Ovary (tissue), 9 donors: ENCODE data around the gene OVCA2. TPM values are rescaled to one million over a fixed set of nuclear protein-coding genes. Genes with fewer than 3 reads are reported as not detected.

Experiments
- DNase-seq, 5 donors: peaks; one replicate each; pipeline ENCODE4 v3.0.0-alpha.2; 2019 to 2020
- H3K27ac ChIP-seq, 2 donors: fragments of 200-600 bp; one replicate each; pipeline versions ENCODE4 v1.5.1 to v1.8.0; 2019 to 2022
- H3K27me3 ChIP-seq: fragments of 200-600 bp; one replicate; pipeline ENCODE4 v1.8.0; 2022
- H3K36me3 ChIP-seq: fragments of 200-600 bp; sonication (generic); one replicate; pipeline ENCODE4 v1.5.1; 2019
- H3K4me1 ChIP-seq: one replicate; pipeline ENCODE4 v1.8.1; 2013; ENCODE audit warnings: mild to moderate bottlenecking, moderate library complexity; ENCODE audit not compliant: insufficient read depth
- H3K4me3 ChIP-seq: fragments of 200-600 bp; sonication (generic); one replicate; pipeline ENCODE4 v1.5.1; 2017
- H3K9me3 ChIP-seq, 2 donors: fragments of 200-600 bp in 1 of 2; sonication (generic) in 1 of 2; one replicate each; pipeline versions ENCODE4 v1.5.1 to v1.8.1; 2013 to 2019; ENCODE audit warnings: mild to moderate bottlenecking in 1 of 2, moderate library complexity in 1 of 2
- CTCF ChIP-seq, 3 donors: fragments of 450-650 bp in 2 of 3; fragments of 200-600 bp in 1 of 3; IDR thresholded peaks; one replicate each; pipeline versions ENCODE4 v1.5.1 to v1.8.0; 2016 to 2022; ENCODE audit warnings: antibody characterized with exemption in 3 of 3, mild to moderate bottlenecking in 1 of 3
- EP300 ChIP-seq: sonication (generic); formaldehyde crosslinking; IDR thresholded peaks from one replicate; pipeline ENCODE4 v1.6.1; 2017; ENCODE audit warnings: antibody characterized with exemption
- POLR2A ChIP-seq: fragments of 450-650 bp; IDR thresholded peaks from one replicate; pipeline ENCODE4 v1.6.1; 2017; ENCODE audit warnings: antibody characterized with exemption, mild to moderate bottlenecking, moderate library complexity
- WGBS, 3 donors: extraction: QIAGEN DNeasy Blood & Tissue Kit in 1 of 3; methylation state at CpG; one replicate each; pipeline versions ENCODE4 v1.1.5 to v1.1.7; 2013 to 2017; 5-methylcytosine and 5-hydroxymethylcytosine counted together
- intact Hi-C, 4 donors: fragments of 100-400 bp; cut with DNase I; formaldehyde crosslinking; loops; one replicate each; pipeline versions ENCODE4 v1.11.0 to v1.15.1; 2022 to 2023
- polyA plus RNA-seq, 2 donors: library from polyadenylated mRNA; stranded (reverse); fragments of 200-250 nt in 1 of 2; fragments of 350-450 nt in 1 of 2; fragmentation: Illumina TruSeq in 1 of 2; extraction: RNeasy Lipid Tissue Mini Kit (QIAGEN cat#74804) in 1 of 2; gene quantifications; one replicate each; pipeline ENCODE4 v1.2.3, GENCODE V29; 2013 to 2014
- total RNA-seq, 7 donors: library from RNA; depleted of rRNA in 2 of 7; stranded (reverse); fragments of >200 nt in 2 of 7; fragmentation: NEBNext Ultra II Directional in 3 of 7; extraction: Animal tissue kit (Norgen Biotek cat#: 25700) in 3 of 7; gene quantifications; one replicate each; pipeline versions ENCODE4 v1.1.0 to v1.2.4, GENCODE V29; 2016 to 2023
- donor health status: DM: no; HTN: no; CAD: no; lungs with moderate emphysema.
- donor health status: DM: no; HTN: no; CAD: no.
- donor health status: Bipolar disorder and iron deficiency.
- donor health status: DM: yes; HTN: yes; CAD: no.
- donor health status: DM: no; HTN: no; CAD: no.
- donor health status: DM: yes; HTN: yes; CAD: no.

Gene OVCA2
- total and polyA plus RNA-seq, 9 donors = 13.2 to 28.3 (median 21.2) TPM

DNA sequence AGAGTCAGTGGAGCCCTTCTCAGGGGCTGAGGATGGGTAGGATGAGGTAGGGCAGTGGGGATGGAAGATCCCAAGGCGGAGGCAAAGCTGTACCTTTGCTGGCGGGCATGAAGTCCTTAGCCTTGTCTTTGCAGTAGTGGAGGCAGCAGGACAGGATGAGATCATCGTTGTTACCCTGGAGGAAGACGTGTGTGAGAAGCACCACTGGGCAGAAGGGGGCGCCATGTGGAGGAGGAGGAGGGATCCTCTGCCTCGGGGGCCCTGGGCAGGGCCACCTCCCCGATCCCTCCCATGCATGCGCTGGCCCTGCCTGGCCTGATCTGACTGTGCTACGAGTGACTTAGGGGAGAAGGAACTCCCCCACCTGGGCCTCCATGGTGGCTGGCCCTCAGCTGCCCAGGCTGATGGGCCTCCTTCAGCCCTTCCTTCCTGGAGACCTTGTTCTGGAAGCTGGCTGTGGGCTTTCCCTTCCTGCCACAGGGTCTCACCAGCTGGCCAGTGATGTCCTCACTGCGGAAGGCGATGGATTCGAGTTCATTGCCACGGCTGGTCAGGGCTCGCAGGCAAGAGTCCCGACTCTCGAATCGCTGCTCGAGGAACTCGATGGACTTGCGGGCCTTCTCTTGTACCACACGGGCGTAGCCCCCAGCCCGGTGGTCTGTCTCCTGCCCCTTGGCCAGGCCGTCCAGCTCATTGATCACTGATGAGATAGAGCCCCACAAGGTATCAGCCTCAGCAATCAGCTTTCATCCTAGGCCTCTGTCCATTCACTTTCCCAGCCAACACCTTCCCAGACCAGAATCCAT is 23.4 kb downstream of the OVCA2 start:
- intact Hi-C loops = no loop called here

DNA sequence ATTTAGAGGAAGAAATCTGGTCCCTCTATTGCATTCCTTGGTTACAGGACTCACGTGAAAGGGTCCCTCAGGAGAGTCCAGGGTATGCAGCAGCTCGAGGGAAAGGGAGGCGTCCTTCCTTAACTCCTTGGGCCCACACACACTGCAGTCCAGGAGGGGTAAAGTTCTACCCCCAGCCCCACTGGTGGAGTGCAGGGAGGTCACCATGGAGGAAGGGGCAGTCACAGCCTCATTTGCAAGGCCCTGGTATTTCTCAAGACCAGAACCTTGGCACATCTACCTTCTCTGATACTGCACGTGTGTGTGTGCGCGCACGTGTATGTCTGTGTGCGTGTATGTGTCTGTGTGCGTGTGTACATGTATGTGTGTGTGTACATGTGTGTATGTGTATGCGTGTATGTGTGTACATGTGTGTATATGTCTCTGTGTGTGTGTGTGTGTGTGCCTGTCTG is 24.2 kb downstream of the OVCA2 start:
- H3K4me1 ChIP-seq = peaks cover 43% of the 10 kb centered on the region

More for the DNA sequence above, 23.4 kb downstream of the OVCA2 start:
- DNase-seq = peak in 4 of 5 donors; percentile 44 to 64 (median 58)
- Histone ChIP-seq H3K27me3 (no peaks in the 10 kb centered on the region), H3K4me3 (no peak overlapping the region), H3K9me3 (no peaks in the 10 kb centered on the region), H3K4me1 (peaks cover 47% of the 10 kb centered on the region), H3K36me3 (no peaks in the 10 kb centered on the region), H3K27ac (peak overlapping the region; percentile 15 to 61)
- TF ChIP-seq EP300 (no peak), POLR2A (no peak), CTCF (IDR thresholded peaks at IDR 0.05) (no peak)
- WGBS, 3 donors = 78 to 82% (median 78%) methylated on average over 24 of the region's 24 CpGs

GRCh38 chr17:2067048-2067561 is 25.3 kb downstream of the OVCA2 start:
- WGBS, 3 donors = 41 to 47% (median 42%) methylated on average over 14 of the region's 14 CpGs
- Histone ChIP-seq H3K4me1 (peaks cover 44% of the 10 kb centered on the region), H3K27me3 (no peaks in the 10 kb centered on the region), H3K27ac (peak overlapping the region in 1 of 2 donors; percentile 49), H3K36me3 (no peaks in the 10 kb centered on the region), H3K4me3 (no peak overlapping the region), H3K9me3 (no peaks in the 10 kb centered on the region)
- intact Hi-C loops = no loop called here
- DNase-seq = no peak
- no peak for TF ChIP-seq EP300
- TF ChIP-seq POLR2A = no peak
- no peak for TF ChIP-seq CTCF (IDR thresholded peaks at IDR 0.05)

More for the DNA sequence above, 24.2 kb downstream of the OVCA2 start:
- 56 to 60% (median 60%) methylated on average over 10 of the region's 10 CpGs for WGBS, 3 donors
- no peaks in the 10 kb centered on the region for H3K9me3 ChIP-seq
- intact Hi-C loops = no loop called here
- H3K4me3 ChIP-seq = no peak overlapping the region
- no peak for DNase-seq
- H3K36me3 ChIP-seq = no peaks in the 10 kb centered on the region
- no peak for TF ChIP-seq EP300
- peak overlapping the region in 1 of 2 donors; percentile 27 for H3K27ac ChIP-seq
- no peaks in the 10 kb centered on the region for H3K27me3 ChIP-seq

DNA sequence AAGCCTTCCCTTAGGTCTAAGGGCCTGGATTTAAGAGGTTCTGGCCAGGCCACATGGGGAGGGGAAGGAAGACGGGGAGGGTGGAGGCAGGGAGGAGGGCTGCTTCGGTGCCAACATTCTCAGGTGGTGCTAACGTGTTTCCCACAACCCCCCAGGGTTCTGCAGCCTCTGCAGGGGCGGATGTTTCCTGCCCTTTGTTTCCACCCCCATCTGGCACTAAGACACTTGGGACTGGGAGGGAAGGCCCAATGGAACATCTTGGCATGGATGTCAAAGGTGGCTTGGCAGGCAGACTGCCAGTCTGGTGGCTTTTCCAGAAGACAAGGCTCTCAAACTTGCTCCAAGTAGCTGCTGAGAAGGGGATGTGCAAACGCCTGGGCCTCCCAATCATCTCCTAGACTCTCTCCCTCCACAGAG is 25.8 kb downstream of the OVCA2 start:
- DNase-seq = peak in 2 of 5 donors; percentile 46 to 62
- H3K27me3 ChIP-seq = no peaks in the 10 kb centered on the region
- 19 to 26% (median 24%) methylated on average over 5 of the region's 5 CpGs for WGBS, 3 donors
- no peaks in the 10 kb centered on the region for H3K9me3 ChIP-seq
- intact Hi-C loops = no loop called here
- peak overlapping the region in 1 of 2 donors; percentile 49 for H3K27ac ChIP-seq
- H3K36me3 ChIP-seq = no peaks in the 10 kb centered on the region
- no peak overlapping the region for H3K4me3 ChIP-seq
- peaks cover 44% of the 10 kb centered on the region for H3K4me1 ChIP-seq
- TF ChIP-seq POLR2A (no peak), CTCF (IDR thresholded peaks at IDR 0.05) (no peak), EP300 (no peak)
